Suppressor macrophage treated with lipopolysaccharide for 1 hour (primary cell): ENCODE data around the gene CDK11B.

Experiments
- DNase-seq, 3 donors: peaks; one replicate each; pipeline ENCODE4 v3.0.0-alpha.2; 2020 to 2022

The CDK11B gene

GRCh38 chr1:1614204-1614953 lies 44.4 kb downstream of the CDK11B start:
- DNase-seq = peak; percentile 92 to 98 (median 95)

- DNase-seq = no peak
These were observed 45.2 kb downstream of the CDK11B start for GRCh38 chr1:1613509-1614082.

GRCh38 chr1:1612104-1612400 lies 46.8 kb downstream of the CDK11B start:
- no peak for DNase-seq

GRCh38 chr1:1610796-1611195 lies 48.0 kb downstream of the CDK11B start:
- no peak for DNase-seq

GRCh38 chr1:1609822-1610485 lies 48.9 kb downstream of the CDK11B start:
- DNase-seq = no peak

- no peak for DNase-seq
These were observed 52.6 kb downstream of the CDK11B start for GRCh38 chr1:1606232-1606631.

GRCh38 chr1:1605724-1606123 lies 53.1 kb downstream of the CDK11B start:
- no peak for DNase-seq

GRCh38 chr1:1605034-1605591 lies 53.7 kb downstream of the CDK11B start:
- DNase-seq = no peak

- no peak for DNase-seq
These were observed 54.3 kb downstream of the CDK11B start for GRCh38 chr1:1604374-1605033.

GRCh38 chr1:1603671-1604373 lies 55.0 kb downstream of the CDK11B start:
- no peak for DNase-seq

GRCh38 chr1:1602968-1603506 lies 55.8 kb downstream of the CDK11B start:
- no peak for DNase-seq

GRCh38 chr1:1602304-1602967 lies 56.4 kb downstream of the CDK11B start:
- no peak for DNase-seq

GRCh38 chr1:1601564-1602303 lies 57.1 kb downstream of the CDK11B start:
- no peak for DNase-seq

GRCh38 chr1:1600861-1601563 lies 57.8 kb downstream of the CDK11B start:
- no peak for DNase-seq

GRCh38 chr1:1599935-1600860 lies 58.6 kb downstream of the CDK11B start, which contains the start of gene FNDC10:
Gene FNDC10 (minus strand): TSS chr1:1600135. CDS start chr1:1600015, 120 bp downstream.
- DNase-seq = peak in 1 of 3 donors; percentile 53

GRCh38 chr1:1599030-1599934 lies 59.5 kb downstream of the CDK11B start:
- peak; percentile 39 to 77 (median 59) for DNase-seq

GRCh38 chr1:1598720-1599029 lies 60.1 kb downstream of the CDK11B start:
- no peak for DNase-seq

GRCh38 chr1:1598051-1598719 lies 60.6 kb downstream of the CDK11B start:
- no peak for DNase-seq
